Liver (tissue), 9 donors: ENCODE data around the gene DDX24. TPM values are rescaled to one million over a fixed set of nuclear protein-coding genes. Genes with fewer than 3 reads are reported as not detected.

ENCODE experiments used
- DNase-seq: peaks from one replicate; pipeline ENCODE4 v3.0.0-alpha.2; 2017; ENCODE audit warnings: low spot score
- H3K27ac ChIP-seq, 2 donors: one replicate each; pipeline ENCODE4 v1.7.0; 2013; ENCODE audit warnings: inconsistent platforms in 2 of 2, low read length in 2 of 2, control low read depth in 1 of 2, low read depth in 1 of 2, mild to moderate bottlenecking in 1 of 2
- H3K27me3 ChIP-seq, 4 donors: one replicate each; pipeline versions ENCODE4 v1.6.1 to v1.7.0; 2013; ENCODE audit warnings: low read length in 3 of 4, inconsistent platforms in 1 of 4, mild to moderate bottlenecking in 1 of 4, moderate library complexity in 1 of 4; ENCODE audit not compliant: control insufficient read depth in 4 of 4, insufficient read depth in 4 of 4
- H3K36me3 ChIP-seq, 4 donors: one replicate each; pipeline versions ENCODE4 v1.6.1 to v1.7.0; 2013; ENCODE audit warnings: low read length in 3 of 4, mild to moderate bottlenecking in 3 of 4, low read depth in 1 of 4, moderate library complexity in 1 of 4; ENCODE audit not compliant: control insufficient read depth in 4 of 4, insufficient read depth in 3 of 4
- H3K4me1 ChIP-seq, 4 donors: one replicate each; pipeline versions ENCODE4 v1.6.1 to v1.7.0; 2013; ENCODE audit warnings: low read length in 3 of 4, mild to moderate bottlenecking in 3 of 4, moderate library complexity in 1 of 4; ENCODE audit not compliant: control insufficient read depth in 4 of 4, insufficient read depth in 4 of 4
- H3K4me3 ChIP-seq, 3 donors: one replicate each; pipeline versions ENCODE4 v1.6.1 to v1.7.0; 2013; ENCODE audit warnings: low read length in 3 of 3, control low read depth in 1 of 3, low read depth in 1 of 3, mild to moderate bottlenecking in 1 of 3
- H3K9ac ChIP-seq, 2 donors: one replicate each; pipeline ENCODE4 v1.7.0; 2013; ENCODE audit warnings: low read length in 2 of 2, mild to moderate bottlenecking in 2 of 2, moderate library complexity in 2 of 2, control low read depth in 1 of 2, low read depth in 1 of 2
- H3K9me3 ChIP-seq, 4 donors: one replicate each; pipeline versions ENCODE4 v1.6.1 to v1.7.0; 2013; ENCODE audit warnings: low read length in 3 of 4; ENCODE audit not compliant: control insufficient read depth in 4 of 4
- FOXA1 ChIP-seq: IDR thresholded peaks from 2 replicates; pipeline ENCODE4 v1.6.1; 2016; ENCODE audit warnings: antibody characterized with exemption
- FOXA2 ChIP-seq: IDR thresholded peaks from 2 replicates; pipeline ENCODE4 v1.6.1; 2016; ENCODE audit warnings: antibody characterized with exemption
- GABPA ChIP-seq, 2 donors: IDR thresholded peaks in 1 of 2; conservative IDR thresholded peaks in 1 of 2; 2 replicates each; pipeline ENCODE4 v1.6.1; 2016; ENCODE audit warnings: antibody characterized with exemption in 2 of 2, mild to moderate bottlenecking in 1 of 2, moderate library complexity in 1 of 2
- HNF4A ChIP-seq, 2 donors: conservative IDR thresholded peaks; 2 replicates each; pipeline ENCODE4 v1.6.1; 2016; ENCODE audit warnings: antibody characterized with exemption in 2 of 2, mild to moderate bottlenecking in 2 of 2
- HNF4G ChIP-seq: IDR thresholded peaks from 2 replicates; pipeline ENCODE4 v1.6.1; 2016; ENCODE audit warnings: antibody characterized with exemption
- JUND ChIP-seq, 2 donors: IDR thresholded peaks; 2 replicates each; pipeline ENCODE4 v1.6.1; 2016; ENCODE audit warnings: antibody characterized with exemption in 2 of 2
- NR2F2 ChIP-seq: IDR thresholded peaks from 2 replicates; pipeline ENCODE4 v1.6.1; 2016; ENCODE audit warnings: antibody characterized with exemption
- RAD21 ChIP-seq, 2 donors: IDR thresholded peaks; 2 replicates each; pipeline ENCODE4 v1.6.1; 2016; ENCODE audit warnings: antibody characterized with exemption in 2 of 2, mild to moderate bottlenecking in 2 of 2
- RXRA ChIP-seq, 2 donors: IDR thresholded peaks; 2 replicates each; pipeline ENCODE4 v1.6.1; 2017 to 2018; ENCODE audit warnings: antibody characterized with exemption in 2 of 2, mild to moderate bottlenecking in 1 of 2
- SP1 ChIP-seq: IDR thresholded peaks from 2 replicates; pipeline ENCODE4 v1.6.1; 2018; ENCODE audit warnings: antibody characterized with exemption, mild to moderate bottlenecking
- YY1 ChIP-seq: IDR thresholded peaks from 2 replicates; pipeline ENCODE4 v1.6.1; 2016; ENCODE audit warnings: antibody characterized with exemption, mild to moderate bottlenecking
- WGBS: extraction: QIAGEN DNeasy Blood & Tissue Kit; methylation state at CpG from one replicate; pipeline ENCODE4 v1.1.7; 2013; 5-methylcytosine and 5-hydroxymethylcytosine counted together
- polyA plus RNA-seq, 2 donors: library from polyadenylated mRNA; stranded (reverse) in 1 of 2; unstranded in 1 of 2; fragments of 200-250 nt in 1 of 2; fragments of >200 nt in 1 of 2; fragmentation: Nextera tagmentation in 1 of 2; extraction: Ambion mirVana in 1 of 2; gene quantifications; one replicate each; pipeline versions ENCODE4 v1.2.1 to v1.2.3, GENCODE V29; 2013 to 2015
- total RNA-seq, 2 donors: library from RNA; depleted of rRNA; stranded (reverse); fragments of >200 nt; gene quantifications; one replicate each; pipeline ENCODE4 v1.2.3, GENCODE V29; 2014
- TF ChIP-seq, protein P1 (sequence below): fragments of 150-350 bp; IDR thresholded peaks from 2 replicates; pipeline ENCODE4 v1.5.1; 2017; ENCODE audit warnings: improper control_type of control experiment, low read depth, low read length; ENCODE audit not compliant: missing input control
- TF ChIP-seq, protein P2 (sequence below): IDR thresholded peaks from 2 replicates; pipeline ENCODE4 v1.6.1; 2016; ENCODE audit warnings: antibody characterized with exemption, mild to moderate bottlenecking
- TF ChIP-seq, protein P3 (sequence below): IDR thresholded peaks from 2 replicates; pipeline ENCODE4 v1.6.1; 2016; ENCODE audit warnings: antibody characterized with exemption
- TF ChIP-seq, protein P4 (sequence below): IDR thresholded peaks from 2 replicates; pipeline ENCODE4 v1.6.1; 2016; ENCODE audit warnings: antibody characterized with exemption
- donor health status: healthy.
- donor health status: healthy.
- donor health status: healthy.
- donor health status: healthy.
- donor health status: healthy.

DDX24 gene
- total and polyA plus RNA-seq, 4 donors = 33.8 to 59.7 (median 47.8) TPM

DNA sequence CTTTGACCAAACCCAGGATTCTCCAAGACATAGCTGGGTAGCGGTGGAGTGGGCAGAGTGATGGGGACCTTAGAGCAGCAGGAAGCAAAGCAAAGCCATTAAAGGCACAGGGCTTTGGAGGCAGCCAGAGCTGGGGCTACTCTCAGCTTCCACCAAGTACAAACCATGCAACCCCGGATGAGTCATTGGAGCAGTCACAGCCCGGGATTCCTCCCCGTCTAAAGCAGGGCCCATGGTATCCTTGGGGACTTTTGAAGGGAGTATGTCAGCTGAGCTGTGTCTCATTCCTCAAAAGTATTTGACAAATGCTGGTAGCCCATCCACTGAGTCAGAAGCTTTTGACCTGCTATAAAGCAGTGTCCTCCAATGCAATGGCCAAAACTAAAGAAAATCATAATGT lies 19.8 kb upstream of the DDX24 start:
- no peaks in the 10 kb centered on the region for H3K4me1 ChIP-seq
- H3K36me3 ChIP-seq = no peaks in the 10 kb centered on the region
- H3K9me3 ChIP-seq = no peaks in the 10 kb centered on the region
- TF ChIP-seq, protein P1, sequence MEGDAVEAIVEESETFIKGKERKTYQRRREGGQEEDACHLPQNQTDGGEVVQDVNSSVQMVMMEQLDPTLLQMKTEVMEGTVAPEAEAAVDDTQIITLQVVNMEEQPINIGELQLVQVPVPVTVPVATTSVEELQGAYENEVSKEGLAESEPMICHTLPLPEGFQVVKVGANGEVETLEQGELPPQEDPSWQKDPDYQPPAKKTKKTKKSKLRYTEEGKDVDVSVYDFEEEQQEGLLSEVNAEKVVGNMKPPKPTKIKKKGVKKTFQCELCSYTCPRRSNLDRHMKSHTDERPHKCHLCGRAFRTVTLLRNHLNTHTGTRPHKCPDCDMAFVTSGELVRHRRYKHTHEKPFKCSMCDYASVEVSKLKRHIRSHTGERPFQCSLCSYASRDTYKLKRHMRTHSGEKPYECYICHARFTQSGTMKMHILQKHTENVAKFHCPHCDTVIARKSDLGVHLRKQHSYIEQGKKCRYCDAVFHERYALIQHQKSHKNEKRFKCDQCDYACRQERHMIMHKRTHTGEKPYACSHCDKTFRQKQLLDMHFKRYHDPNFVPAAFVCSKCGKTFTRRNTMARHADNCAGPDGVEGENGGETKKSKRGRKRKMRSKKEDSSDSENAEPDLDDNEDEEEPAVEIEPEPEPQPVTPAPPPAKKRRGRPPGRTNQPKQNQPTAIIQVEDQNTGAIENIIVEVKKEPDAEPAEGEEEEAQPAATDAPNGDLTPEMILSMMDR = no peak
- no peak for TF ChIP-seq RXRA (IDR thresholded peaks at IDR 0.05)
- TF ChIP-seq NR2F2 = no peak
- TF ChIP-seq, protein P2, sequence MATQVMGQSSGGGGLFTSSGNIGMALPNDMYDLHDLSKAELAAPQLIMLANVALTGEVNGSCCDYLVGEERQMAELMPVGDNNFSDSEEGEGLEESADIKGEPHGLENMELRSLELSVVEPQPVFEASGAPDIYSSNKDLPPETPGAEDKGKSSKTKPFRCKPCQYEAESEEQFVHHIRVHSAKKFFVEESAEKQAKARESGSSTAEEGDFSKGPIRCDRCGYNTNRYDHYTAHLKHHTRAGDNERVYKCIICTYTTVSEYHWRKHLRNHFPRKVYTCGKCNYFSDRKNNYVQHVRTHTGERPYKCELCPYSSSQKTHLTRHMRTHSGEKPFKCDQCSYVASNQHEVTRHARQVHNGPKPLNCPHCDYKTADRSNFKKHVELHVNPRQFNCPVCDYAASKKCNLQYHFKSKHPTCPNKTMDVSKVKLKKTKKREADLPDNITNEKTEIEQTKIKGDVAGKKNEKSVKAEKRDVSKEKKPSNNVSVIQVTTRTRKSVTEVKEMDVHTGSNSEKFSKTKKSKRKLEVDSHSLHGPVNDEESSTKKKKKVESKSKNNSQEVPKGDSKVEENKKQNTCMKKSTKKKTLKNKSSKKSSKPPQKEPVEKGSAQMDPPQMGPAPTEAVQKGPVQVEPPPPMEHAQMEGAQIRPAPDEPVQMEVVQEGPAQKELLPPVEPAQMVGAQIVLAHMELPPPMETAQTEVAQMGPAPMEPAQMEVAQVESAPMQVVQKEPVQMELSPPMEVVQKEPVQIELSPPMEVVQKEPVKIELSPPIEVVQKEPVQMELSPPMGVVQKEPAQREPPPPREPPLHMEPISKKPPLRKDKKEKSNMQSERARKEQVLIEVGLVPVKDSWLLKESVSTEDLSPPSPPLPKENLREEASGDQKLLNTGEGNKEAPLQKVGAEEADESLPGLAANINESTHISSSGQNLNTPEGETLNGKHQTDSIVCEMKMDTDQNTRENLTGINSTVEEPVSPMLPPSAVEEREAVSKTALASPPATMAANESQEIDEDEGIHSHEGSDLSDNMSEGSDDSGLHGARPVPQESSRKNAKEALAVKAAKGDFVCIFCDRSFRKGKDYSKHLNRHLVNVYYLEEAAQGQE = no peak
- TF ChIP-seq HNF4G = no peak
- no peak for TF ChIP-seq HNF4A (conservative IDR thresholded peaks at IDR 0.05)
- no peak for TF ChIP-seq GABPA (IDR thresholded peaks at IDR 0.05 in 1 of 2, conservative IDR thresholded peaks at IDR 0.05 in 1 of 2)
- TF ChIP-seq, protein P3, sequence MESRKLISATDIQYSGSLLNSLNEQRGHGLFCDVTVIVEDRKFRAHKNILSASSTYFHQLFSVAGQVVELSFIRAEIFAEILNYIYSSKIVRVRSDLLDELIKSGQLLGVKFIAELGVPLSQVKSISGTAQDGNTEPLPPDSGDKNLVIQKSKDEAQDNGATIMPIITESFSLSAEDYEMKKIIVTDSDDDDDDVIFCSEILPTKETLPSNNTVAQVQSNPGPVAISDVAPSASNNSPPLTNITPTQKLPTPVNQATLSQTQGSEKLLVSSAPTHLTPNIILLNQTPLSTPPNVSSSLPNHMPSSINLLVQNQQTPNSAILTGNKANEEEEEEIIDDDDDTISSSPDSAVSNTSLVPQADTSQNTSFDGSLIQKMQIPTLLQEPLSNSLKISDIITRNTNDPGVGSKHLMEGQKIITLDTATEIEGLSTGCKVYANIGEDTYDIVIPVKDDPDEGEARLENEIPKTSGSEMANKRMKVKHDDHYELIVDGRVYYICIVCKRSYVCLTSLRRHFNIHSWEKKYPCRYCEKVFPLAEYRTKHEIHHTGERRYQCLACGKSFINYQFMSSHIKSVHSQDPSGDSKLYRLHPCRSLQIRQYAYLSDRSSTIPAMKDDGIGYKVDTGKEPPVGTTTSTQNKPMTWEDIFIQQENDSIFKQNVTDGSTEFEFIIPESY = no peak
- TF ChIP-seq JUND (IDR thresholded peaks at IDR 0.05) = no peak
- TF ChIP-seq FOXA1 = no peak
- TF ChIP-seq YY1 = no peak
- no peak for TF ChIP-seq RAD21 (IDR thresholded peaks at IDR 0.05)
- no peaks in the 10 kb centered on the region for H3K27me3 ChIP-seq
- 76% methylated on average over 4 of the region's 4 CpGs for WGBS
- no peak for DNase-seq
- no peak overlapping the region for H3K9ac ChIP-seq
- H3K27ac ChIP-seq = no peak overlapping the region
- no peak overlapping the region for H3K4me3 ChIP-seq

DNA sequence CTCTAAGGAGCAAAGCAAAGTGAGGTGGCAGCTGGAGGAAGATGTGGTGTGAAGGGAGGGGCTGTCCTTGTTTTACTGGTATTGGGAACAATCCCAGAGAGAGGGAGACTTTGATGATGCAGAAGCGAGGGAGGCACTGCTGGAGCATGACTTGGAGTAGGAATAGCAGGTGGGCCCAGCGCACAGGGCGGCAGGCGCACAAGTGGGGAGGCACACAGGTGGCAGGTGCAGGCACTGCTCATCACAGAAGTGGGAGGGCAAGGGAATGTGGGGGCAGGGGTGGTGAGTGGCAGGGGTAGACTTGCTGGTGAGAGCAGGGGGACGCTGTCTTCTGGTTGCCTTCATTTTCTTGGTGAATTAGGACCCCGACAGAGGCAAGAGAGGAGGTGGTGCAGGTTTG lies 18.0 kb upstream of the DDX24 start:
- H3K4me1 ChIP-seq = no peaks in the 10 kb centered on the region
- H3K9me3 ChIP-seq = no peaks in the 10 kb centered on the region
- H3K27ac ChIP-seq = no peak overlapping the region
- no peaks in the 10 kb centered on the region for H3K36me3 ChIP-seq
- no peaks in the 10 kb centered on the region for H3K27me3 ChIP-seq
- no peak overlapping the region for H3K4me3 ChIP-seq
- DNase-seq = no peak
- WGBS = 67% methylated on average over 6 of the region's 6 CpGs
- H3K9ac ChIP-seq = no peak overlapping the region
- no peak for TF ChIP-seq YY1
- TF ChIP-seq GABPA (IDR thresholded peaks at IDR 0.05 in 1 of 2, conservative IDR thresholded peaks at IDR 0.05 in 1 of 2) = no peak
- no peak for TF ChIP-seq SP1
- TF ChIP-seq, protein P4, sequence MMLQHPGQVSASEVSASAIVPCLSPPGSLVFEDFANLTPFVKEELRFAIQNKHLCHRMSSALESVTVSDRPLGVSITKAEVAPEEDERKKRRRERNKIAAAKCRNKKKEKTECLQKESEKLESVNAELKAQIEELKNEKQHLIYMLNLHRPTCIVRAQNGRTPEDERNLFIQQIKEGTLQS = no peak
- no peak for TF ChIP-seq NR2F2
- no peak for TF ChIP-seq FOXA2
- TF ChIP-seq, protein P1 = no peak
- no peak for TF ChIP-seq RAD21 (IDR thresholded peaks at IDR 0.05)
- TF ChIP-seq JUND (IDR thresholded peaks at IDR 0.05) = no peak
- TF ChIP-seq, protein P3 = no peak
- TF ChIP-seq HNF4G = no peak
- TF ChIP-seq, protein P2 = no peak
